Left ventricle myocardium superior (tissue), 1 donor: ENCODE results near the gene TULP1. TPM values are rescaled to one million over a fixed set of nuclear protein-coding genes. Genes with fewer than 3 reads are reported as not detected.

ENCODE experiments used
- ATAC-seq: fragments of 200-7000 bp; cut with Tn5 transposase; one replicate; pipeline ENCODE4 v1.9.1; 2020; ENCODE audit warnings: mild to moderate bottlenecking, moderate library complexity
- DNase-seq: peaks from one replicate; pipeline ENCODE4 v3.0.0-alpha.2; 2020
- intact Hi-C: fragments of 100-400 bp; cut with micrococcal nuclease; formaldehyde crosslinking; loops from one replicate; pipeline ENCODE4 v1.11.0; 2022
- total RNA-seq: library from RNA; stranded (reverse); fragmentation: NEBNext Ultra II Directional; extraction: Animal tissue kit (Norgen Biotek cat#: 25700); gene quantifications from one replicate; pipeline ENCODE4 v1.2.1, GENCODE V29; 2021
- donor health status: DM: no; HTN: yes; CAD: no; lungs with severe emphysema.

Gene TULP1
- total RNA-seq, 1 donor from 2014 or later = not detected

DNA sequence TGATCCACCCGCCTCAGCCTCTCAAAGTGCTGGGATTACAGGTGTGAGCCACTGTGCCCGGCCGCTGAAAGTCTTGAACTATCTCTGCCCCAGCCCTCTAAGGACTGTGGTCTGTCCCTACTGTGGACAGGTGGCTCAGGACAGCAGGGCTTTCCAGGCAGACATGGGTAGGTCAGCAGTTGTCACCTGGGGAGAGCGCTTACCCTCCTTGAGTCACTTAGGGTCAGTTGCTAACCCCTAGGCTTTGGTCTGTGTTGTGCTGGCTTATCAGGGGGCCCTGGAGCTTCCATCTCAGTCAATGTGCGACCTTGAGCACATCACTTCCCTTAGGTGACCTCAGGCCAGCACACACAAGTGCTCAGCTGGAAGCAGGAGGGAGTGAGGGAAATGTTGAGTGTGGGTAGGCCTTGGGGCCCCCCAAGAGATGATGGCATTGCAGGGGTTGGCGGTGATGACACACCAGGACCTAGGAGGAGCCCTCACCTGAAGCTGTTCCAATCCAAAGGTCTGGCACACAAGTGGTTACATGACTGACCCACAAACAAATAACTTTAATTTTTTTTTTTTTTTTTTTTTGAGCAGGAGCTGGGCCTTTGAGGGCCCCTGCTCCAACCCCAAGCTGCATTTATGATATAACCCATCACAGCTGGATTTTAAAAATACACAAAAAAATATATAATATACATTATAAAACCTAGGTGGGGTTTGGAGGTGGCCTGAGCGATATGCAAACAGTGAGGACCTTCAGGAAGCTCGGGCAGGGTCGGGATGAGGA lies 39.4 kb downstream of the TULP1 start:
- ATAC-seq (no peak), DNase-seq (no peak)
- intact Hi-C loops = no loop called here

DNA sequence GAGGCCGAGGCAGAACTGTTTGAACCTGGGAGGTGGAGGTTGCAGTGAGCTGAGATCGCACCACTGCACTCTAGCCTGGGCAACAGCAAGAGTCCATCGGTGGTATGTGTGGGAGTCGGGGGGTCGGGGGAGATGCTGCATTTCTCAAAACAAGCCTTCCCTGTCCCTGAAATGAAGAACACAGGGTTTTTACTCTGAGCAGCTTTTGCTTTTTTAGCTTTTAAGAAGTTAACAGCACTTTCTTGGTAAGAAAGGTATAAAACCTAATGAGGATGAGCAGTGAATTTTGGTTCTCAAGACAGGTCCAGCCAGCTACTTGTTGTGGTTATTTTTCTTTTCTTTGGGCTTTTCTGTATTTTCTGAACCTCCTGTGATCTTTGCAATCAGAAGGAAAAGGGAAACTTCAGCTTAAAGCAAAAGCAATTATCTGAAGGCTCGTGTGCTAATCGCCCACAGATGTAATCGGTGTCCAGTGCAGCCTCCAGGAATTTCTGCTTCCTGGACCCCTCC lies 40.8 kb downstream of the TULP1 start:
- intact Hi-C loops = no loop called here
- ATAC-seq (no peak), DNase-seq (no peak)

- intact Hi-C loops = no loop called here
- DNase-seq (no peak), ATAC-seq (no peak)
Measured at GRCh38 chr6:35470663-35471120, 42.0 kb downstream of the TULP1 start.

GRCh38 chr6:35469751-35470662 lies 42.7 kb downstream of the TULP1 start:
- ATAC-seq (no peak), DNase-seq (no peak)
- intact Hi-C loops = no loop called here

DNA sequence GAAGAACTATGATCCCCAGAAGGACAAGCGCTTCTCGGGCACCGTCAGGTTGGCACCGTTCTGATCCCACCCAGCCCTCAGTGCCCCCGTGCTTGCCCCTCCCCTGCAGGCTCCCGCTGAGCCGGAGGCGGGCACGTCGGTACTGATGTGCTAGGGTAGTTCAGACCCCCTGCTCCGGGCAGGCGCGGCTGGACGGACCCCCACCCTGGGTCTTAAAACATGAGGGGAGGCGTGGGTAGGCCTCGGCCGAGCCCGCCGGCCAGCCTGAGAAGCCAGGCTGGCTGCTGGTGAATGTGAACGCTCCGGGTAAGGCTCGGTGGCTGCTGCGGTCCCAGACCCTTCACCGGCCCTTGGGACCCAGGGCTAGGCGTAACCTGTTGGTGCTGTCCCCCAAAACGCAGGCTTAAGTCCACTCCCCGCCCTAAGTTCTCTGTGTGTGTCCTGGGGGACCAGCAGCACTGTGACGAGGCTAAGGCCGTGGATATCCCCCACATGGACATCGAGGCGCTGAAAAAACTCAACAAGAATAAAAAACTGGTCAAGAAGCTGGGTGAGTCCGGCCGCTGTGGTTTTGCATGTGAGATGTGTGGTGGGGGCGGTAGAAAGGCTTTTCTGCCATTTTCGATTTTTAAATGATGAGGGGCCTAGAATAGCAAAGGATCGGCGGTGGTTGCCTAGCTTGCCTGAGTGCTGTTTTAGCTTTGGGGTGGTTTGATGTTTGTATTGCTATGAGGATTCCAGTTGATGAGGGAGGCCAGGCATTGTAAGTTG lies 43.5 kb downstream of the TULP1 start:
- no peak for DNase-seq
- ATAC-seq = peak; percentile 33
- intact Hi-C loops = no loop called here

GRCh38 chr6:35468181-35468979 lies 44.3 kb downstream of the TULP1 start, which contains the start of gene RPL10A:
Gene RPL10A (plus strand): TSS chr6:35468401. CDS start chr6:35468435, 34 bp downstream.
- intact Hi-C loops = no loop called here
- DNase-seq (peak; percentile 95), ATAC-seq (peak; percentile 88)

DNA sequence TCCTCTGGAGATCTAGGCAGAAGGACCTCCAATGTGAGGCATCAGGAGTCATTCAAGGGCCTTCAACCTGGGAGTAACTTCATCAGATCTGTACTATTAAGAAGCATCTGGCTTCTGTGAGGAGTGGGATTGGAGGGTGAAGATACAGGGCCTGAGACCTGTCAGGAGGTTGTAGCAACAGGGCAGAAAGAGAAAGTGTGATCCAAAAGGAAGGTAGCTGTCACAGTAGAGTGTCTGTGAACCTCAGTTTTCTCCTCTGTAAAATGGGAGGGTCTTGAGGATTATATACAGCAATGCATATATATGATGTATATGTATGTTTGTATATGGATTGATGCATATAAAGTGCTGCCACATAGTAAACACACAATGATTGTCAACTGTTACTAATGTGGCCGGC lies 47.0 kb downstream of the TULP1 start:
- no peak for ATAC-seq
- no peak for DNase-seq
- intact Hi-C loops = no loop called here

- intact Hi-C loops = no loop called here
- ATAC-seq (no peak), DNase-seq (no peak)
Measured at GRCh38 chr6:35463292-35463691, 49.4 kb downstream of the TULP1 start.

GRCh38 chr6:35461270-35461669 lies 51.4 kb downstream of the TULP1 start:
- ATAC-seq (no peak), DNase-seq (no peak)
- intact Hi-C loops = no loop called here

GRCh38 chr6:35457907-35458306 lies 54.8 kb downstream of the TULP1 start:
- ATAC-seq (no peak), DNase-seq (no peak)
- intact Hi-C loops = no loop called here

DNA sequence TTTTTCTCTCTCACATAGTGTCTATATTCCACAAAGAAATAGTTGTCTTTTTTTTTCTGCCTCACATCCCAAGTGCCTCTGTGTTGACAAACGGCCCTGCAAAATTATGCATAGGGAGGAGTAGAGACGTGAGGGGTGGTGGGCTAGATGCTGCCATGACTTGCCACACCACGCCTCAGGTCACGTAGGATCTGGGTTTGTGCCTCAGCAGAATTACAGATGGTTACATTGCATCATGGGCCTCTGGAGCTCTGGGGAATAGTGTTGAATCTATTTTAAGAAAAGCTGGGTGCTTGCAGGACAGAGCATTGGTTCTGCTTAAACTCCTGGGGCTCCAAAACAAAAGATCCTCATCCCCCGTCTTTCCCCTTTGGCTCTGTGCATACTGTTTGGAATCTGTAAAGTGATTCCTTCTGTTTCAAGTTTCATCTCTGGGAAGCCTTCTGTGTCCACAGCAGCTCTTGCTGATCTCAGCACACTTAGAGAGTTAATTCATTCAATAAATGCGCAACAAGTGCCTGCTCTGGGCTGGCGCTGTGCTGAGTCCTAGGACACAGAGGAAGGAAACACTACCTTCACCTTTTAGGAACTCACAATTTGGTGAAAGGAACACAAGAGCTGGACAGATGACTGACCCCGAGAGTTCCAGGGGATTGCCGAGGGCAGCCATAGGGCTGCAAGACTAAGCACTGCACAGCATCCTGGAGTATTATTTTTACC lies 58.1 kb downstream of the TULP1 start:
- ATAC-seq (peak; percentile 13), DNase-seq (no peak)
- intact Hi-C loops = no loop called here

GRCh38 chr6:35453236-35453635 lies 59.5 kb downstream of the TULP1 start:
- DNase-seq = no peak
- intact Hi-C loops = no loop called here
- no peak for ATAC-seq

DNA sequence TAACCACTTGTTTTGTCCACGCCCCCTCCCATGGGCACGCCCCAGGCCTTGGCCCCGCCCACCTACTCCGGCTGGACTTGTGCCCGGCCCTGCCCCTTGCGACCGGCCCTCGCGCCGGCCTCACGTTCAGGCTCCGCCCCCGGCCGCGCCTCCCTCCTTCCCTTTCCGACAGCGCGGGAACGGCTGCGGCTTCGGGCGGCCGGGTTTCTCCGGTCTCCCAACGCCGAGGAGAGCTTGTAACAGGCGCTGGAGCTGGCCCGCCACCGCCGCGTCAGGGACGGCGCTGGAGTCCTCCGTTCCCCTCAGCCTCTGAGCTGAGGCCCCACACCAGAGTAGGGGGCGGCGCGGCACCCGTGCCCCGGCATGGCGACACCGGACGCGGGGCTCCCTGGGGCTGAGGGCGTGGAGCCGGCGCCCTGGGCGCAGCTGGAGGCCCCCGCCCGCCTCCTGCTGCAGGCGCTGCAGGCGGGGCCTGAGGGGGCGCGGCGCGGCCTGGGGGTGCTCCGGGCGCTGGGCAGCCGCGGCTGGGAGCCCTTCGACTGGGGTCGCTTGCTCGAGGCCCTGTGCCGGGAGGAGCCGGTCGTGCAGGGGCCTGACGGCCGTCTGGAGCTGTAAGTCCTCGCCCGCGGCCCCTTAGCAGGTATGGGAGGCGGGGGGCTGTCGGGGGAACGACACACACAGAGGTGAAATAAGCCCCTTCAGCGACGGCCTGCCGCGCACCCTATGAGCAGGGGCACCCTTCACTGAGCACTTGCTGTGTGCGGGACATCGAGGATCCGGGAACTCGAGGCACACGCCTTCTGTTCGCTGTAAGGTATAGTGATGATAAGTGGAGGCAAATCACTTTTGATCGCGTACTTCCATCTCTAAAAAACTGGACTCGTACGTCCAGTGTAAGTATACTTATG lies 60.3 kb downstream of the TULP1 start, which contains the start of gene FANCE:
Gene FANCE (plus strand): TSS at position 156 of the 908 bp plus-strand sequence. CDS start 208 bp downstream, at position 364.
- peak; percentile 96 for ATAC-seq
- peak; percentile 98 for DNase-seq
- intact Hi-C loops = no loop called here

DNA sequence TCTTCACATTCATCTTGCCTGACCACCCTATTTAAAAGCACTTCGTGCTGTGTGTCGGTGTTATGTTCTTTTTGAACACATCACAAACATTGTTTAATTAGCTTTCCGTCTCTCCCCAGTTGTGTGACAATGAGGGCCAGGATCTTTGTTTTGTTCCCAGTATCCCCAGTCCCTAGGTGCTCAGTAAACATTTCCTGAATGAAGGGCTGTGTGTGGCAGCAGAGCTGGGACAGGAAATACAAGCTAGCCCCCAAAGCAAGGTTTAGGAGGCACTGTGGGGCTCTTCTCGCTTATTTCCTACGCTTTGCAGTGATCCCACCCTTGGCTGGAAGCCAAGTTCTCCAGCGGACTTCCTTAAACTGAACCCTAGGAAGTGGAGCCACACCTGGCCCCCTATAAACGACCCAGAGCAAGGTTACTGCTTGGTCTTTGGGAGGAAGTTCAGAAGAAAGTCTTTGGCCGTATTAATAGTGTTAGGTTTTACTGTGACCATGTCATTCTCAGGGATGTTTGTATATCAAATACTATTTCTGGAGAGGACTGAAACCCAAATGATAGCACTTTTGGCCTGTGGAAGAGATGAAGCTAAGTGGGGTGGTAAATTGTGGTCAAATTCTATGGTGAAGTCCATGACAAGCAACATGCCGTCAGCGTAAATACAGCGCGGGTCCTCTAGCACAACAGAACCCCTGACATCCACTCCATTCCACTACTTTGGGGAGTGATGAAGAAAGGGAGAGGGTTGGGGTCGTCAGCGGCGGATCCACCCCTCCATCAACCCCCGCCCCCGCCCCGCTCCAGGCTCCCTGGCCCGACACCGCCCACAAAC lies 61.1 kb downstream of the TULP1 start:
- ATAC-seq (no peak), DNase-seq (no peak)
- intact Hi-C loops = no loop called here

DNA sequence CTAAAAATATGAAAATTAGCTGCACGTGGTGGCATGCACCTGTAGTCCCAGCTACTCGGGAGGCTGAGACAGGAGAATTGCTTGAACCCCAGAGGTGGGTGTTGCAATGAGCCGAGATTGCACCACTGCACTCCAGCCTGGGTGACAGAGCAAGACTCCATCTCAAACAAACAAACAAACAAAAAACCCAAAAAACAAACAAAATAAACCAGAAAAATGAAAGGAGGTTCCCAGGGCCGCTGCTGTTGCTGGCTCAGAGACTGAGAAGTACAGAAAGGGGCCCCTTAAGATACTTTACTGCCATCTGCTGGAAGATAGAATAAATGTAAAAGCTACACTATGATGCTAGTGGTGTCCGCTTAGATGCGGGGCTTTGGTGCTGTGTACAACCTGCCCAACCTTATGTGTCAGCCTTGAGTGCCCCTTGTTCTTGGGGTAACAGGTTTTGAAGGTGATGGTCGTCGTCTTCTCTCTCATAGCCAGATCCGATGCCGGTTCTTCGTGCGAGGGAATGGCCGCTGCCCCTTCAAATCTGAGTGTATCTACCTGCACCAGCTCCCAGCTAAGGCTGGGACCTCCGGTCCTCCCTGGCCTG lies 63.3 kb downstream of the TULP1 start:
- no peak for DNase-seq
- intact Hi-C loops = loop anchor here (5.0 kb wide), 1 partner anchor 107 kb away; the partner anchor contains the start of gene PPARD
- peak; percentile 54 for ATAC-seq
